Midbrain (tissue), 1 donor: ENCODE results near the gene NRTN.
"Not testable (repeated sequence)": the region's sequence is repeated elsewhere in the genome, so short reads cannot be mapped to it uniquely, and the experiment has no call there.

Experiments
- DNase-seq: peaks from one replicate; lab custom pipeline; 2025; lab: John Stamatoyannopoulos, UW

NRTN gene

GRCh38 chr19:5804516-5805461, at the start of gene NRTN:
TSS of gene NRTN (plus strand) at chr19:5805067. CDS start at chr19:5824166, 19,099 bp downstream.
- DNase-seq: no peak

- no peak for DNase-seq
Observed at GRCh38 chr19:5762608-5763217, 42.2 kb upstream of the NRTN start.

DNA sequence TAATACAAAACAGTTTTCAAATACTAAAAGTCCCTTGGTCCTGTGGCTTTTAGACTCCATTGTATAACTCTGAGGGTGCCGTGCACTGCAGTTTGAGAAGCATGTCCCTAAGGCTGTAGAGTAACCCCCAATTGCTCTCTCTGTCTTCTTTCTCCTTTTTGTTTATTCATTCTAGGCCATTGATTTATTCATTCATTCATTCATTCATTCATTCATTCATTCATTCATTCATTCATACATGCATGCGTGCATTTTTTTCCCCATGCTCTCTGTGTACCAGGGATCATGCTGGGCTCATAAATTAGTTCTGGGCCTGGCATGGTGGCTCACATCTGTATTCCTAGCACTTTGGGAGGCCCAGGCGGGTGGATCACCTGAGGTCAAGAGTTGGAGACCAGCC, 39.6 kb upstream of the NRTN start:
- DNase-seq: no peak

DNA sequence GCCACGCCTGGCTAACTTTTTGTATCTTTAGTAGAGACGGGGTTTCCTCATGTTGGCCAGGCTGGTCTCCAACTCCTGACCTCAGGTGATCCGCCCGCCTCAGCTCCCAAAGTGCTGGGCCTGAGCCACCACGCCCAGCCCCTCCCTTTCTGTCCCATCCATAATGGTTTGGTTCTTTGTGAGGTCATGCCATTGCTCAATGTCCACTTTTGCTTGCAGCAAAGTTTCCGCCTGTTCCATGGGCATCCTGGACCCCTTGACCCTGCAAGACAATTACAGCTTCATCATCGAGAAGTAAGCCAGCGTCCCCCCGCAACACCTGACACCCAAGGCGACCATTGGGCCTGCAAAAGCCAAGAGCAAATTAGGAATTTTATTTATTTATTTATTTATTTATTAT, 36.9 kb upstream of the NRTN start:
- no peak for DNase-seq

DNA sequence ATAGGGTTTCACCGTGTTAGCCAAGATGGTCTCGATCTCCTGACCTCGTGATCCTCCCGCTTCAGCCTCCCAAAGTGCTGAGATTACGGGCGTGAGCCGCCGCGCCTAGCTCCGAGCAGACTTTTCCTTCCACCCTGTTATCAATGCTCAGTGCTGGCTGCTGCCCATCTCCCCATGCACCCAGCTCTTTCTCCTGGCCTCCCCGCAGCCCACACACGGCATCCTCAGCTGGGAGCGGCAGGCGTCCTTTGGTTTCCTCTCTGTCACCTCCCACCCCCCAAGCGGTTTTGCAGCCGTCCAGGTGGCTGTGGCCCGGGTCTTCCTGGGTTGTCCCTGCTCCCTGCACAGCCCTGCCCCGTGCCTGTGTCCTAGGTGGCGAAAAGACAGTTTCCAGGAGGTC, 32.5 kb upstream of the NRTN start:
- DNase-seq: no peak

- no peak for DNase-seq
Observed at GRCh38 chr19:5773276-5773675, 31.6 kb upstream of the NRTN start.

DNA sequence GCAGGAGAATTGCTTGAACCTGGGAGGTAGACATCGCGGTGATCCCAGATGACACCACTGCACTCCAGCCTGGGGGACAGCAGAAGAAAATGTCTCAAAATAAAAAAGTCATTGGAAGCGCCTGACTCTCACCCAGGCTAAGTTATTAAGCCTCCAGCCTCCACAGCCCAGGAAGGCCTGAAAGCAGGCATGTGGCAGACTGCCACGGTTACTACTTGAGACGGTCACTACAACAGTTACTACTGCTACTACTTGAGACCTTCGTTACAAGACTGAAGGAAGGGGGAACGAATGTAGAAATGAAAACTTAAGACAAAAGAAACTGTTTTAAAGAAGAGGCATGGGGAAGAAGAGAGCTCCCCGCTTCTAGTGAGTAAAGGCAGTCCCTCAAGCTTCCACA, 29.9 kb upstream of the NRTN start:
- DNase-seq: no peak

- DNase-seq: no peak
Observed at GRCh38 chr19:5775668-5776309, 29.1 kb upstream of the NRTN start.

- DNase-seq: no peak
Observed at GRCh38 chr19:5778402-5778801, 26.5 kb upstream of the NRTN start.

GRCh38 chr19:5780916-5781315, 24.0 kb upstream of the NRTN start:
- DNase-seq: not testable (repeated sequence)

GRCh38 chr19:5782322-5782721, 22.5 kb upstream of the NRTN start:
- DNase-seq: no peak

- no peak for DNase-seq
Observed at GRCh38 chr19:5782945-5783919, 21.6 kb upstream of the NRTN start.

DNA sequence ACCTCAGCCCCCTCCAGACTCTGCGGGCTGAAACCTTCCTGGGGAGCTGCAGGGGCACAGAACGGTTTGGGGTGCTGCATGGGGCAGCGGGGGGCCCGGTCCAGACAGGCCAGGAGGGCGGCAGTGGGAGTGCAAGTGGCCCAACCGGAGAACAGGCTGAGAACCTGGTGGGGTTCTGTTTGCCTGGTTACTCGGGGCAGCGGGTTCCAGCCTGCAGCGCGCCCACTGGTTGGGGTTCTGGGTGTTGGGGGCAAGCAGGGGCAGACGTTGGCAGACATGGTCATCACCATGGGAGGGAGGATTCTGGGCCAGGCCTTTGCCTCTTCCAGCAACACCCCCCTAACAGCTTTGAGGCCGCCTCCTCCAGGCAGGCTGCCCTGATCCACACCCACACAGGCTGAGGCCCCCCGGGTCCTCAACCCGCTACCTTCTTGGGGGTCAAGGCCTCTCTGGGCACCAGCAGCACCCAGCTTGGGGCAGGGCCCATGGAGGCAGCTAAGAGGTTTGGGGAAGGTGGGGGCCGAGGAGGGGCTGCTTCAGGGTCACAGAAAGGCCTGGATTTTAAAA, 20.2 kb upstream of the NRTN start, which contains the start of gene PRR22:
PRR22 (minus strand) TSS at position 166 of the 567 bp plus-strand sequence; CDS start at position 80, 86 bp downstream.
- DNase-seq: no peak

DNA sequence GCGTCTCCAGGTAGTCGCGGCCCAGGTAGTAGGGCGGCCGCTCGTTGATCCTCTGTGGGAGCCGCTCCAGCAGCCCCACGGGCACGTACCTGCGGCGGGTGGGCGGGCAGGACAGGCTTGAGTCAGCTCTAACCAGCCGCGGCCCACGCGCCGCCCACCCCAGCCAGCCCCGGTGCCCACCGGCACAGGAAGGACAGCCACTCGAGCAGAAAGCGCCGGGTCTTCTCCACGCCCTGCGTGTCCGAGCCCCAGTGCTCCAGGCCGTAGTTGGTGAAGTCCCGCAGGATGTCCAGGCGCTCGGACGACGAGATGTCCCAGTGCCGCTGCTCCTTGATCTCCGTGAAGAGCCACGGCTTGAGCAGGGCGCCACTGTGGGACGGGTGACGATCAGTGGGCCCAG, 19.4 kb upstream of the NRTN start:
- no peak for DNase-seq

GRCh38 chr19:5786593-5787408, 18.1 kb upstream of the NRTN start:
- DNase-seq: no peak

- no peak for DNase-seq
Observed at GRCh38 chr19:5787409-5788182, 17.3 kb upstream of the NRTN start.

DNA sequence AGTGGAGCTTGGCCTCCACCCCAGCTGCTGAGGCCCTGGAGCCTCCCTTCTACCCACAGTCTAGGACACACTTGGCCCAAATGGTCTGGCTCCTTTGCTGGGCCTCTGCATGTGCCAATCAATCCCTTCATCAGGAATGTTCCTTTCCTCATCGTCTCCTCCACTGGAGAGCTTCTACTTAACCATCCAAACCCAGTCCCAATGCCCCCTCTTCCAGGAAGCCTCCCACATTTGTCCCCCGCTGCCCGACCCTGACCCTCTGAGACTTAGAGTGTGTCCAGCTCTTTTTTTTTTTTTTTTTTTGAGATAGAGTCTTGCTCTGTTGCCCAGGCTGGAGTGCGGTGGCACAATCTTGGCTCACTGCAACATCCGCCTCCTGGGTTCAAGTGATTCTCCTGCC, 16.4 kb upstream of the NRTN start:
- no peak for DNase-seq

- DNase-seq: no peak
Observed at GRCh38 chr19:5789351-5789761, 15.5 kb upstream of the NRTN start.

- DNase-seq: no peak
Observed at GRCh38 chr19:5789886-5790558, 14.8 kb upstream of the NRTN start.
